Measurements from ENCODE around the gene DKK3. TPM values are rescaled to one million over a fixed set of nuclear protein-coding genes. Genes with fewer than 3 reads are reported as not detected.

Gene DKK3
- total RNA-seq, 1 donor from 2014 or later: not detected

- H3K36me3 Mint-ChIP-seq (ENCODE audit: low read depth): no peaks in the 10 kb centered on the region
- H3K27ac Mint-ChIP-seq: no peak overlapping the region
- no peaks in the 10 kb centered on the region for H3K9me3 Mint-ChIP-seq
- H3K4me3 Mint-ChIP-seq: no peak overlapping the region
- intact Hi-C loops (cut with micrococcal nuclease): no loop called here
- peaks cover 16% of the 10 kb centered on the region for H3K4me1 Mint-ChIP-seq (ENCODE audit: low read depth)
- H3K27me3 Mint-ChIP-seq (ENCODE audit: insufficient read depth): peaks cover 25% of the 10 kb centered on the region
- no peak for DNase-seq (ENCODE audit: low spot score)
These were observed 15.9 kb downstream of the DKK3 start for GRCh38 chr11:11992257-11993212.

GRCh38 chr11:11989774-11990744, 18.4 kb downstream of the DKK3 start:
- no peak overlapping the region for H3K4me3 Mint-ChIP-seq
- H3K9me3 Mint-ChIP-seq: no peaks in the 10 kb centered on the region
- intact Hi-C loops (cut with micrococcal nuclease): no loop called here
- no peaks in the 10 kb centered on the region for H3K36me3 Mint-ChIP-seq (ENCODE audit: low read depth)
- peaks cover 21% of the 10 kb centered on the region for H3K27me3 Mint-ChIP-seq (ENCODE audit: insufficient read depth)
- peaks cover 10% of the 10 kb centered on the region for H3K4me1 Mint-ChIP-seq (ENCODE audit: low read depth)
- H3K27ac Mint-ChIP-seq: no peak overlapping the region
- no peak for DNase-seq (ENCODE audit: low spot score)

GRCh38 chr11:11988681-11989261, 19.7 kb downstream of the DKK3 start:
- intact Hi-C loops (cut with micrococcal nuclease): no loop called here
- Mint-ChIP-seq H3K27me3 (ENCODE audit: insufficient read depth) (peaks cover 14% of the 10 kb centered on the region), H3K4me3 (no peak overlapping the region), H3K36me3 (ENCODE audit: low read depth) (no peaks in the 10 kb centered on the region), H3K9me3 (no peaks in the 10 kb centered on the region), H3K4me1 (ENCODE audit: low read depth) (peaks cover 10% of the 10 kb centered on the region), H3K27ac (no peak overlapping the region)
- DNase-seq (ENCODE audit: low spot score): no peak

GRCh38 chr11:11988099-11988651, 20.3 kb downstream of the DKK3 start:
- intact Hi-C loops (cut with micrococcal nuclease): no loop called here
- peaks cover 10% of the 10 kb centered on the region for H3K4me1 Mint-ChIP-seq (ENCODE audit: low read depth)
- no peaks in the 10 kb centered on the region for H3K9me3 Mint-ChIP-seq
- H3K36me3 Mint-ChIP-seq (ENCODE audit: low read depth): no peaks in the 10 kb centered on the region
- H3K4me3 Mint-ChIP-seq: no peak overlapping the region
- H3K27me3 Mint-ChIP-seq (ENCODE audit: insufficient read depth): peaks cover 14% of the 10 kb centered on the region
- DNase-seq (ENCODE audit: low spot score): no peak
- H3K27ac Mint-ChIP-seq: no peak overlapping the region

- Mint-ChIP-seq H3K36me3 (ENCODE audit: low read depth) (no peaks in the 10 kb centered on the region), H3K27me3 (ENCODE audit: insufficient read depth) (peaks cover 14% of the 10 kb centered on the region), H3K9me3 (no peaks in the 10 kb centered on the region), H3K4me1 (ENCODE audit: low read depth) (peaks cover 10% of the 10 kb centered on the region), H3K4me3 (no peak overlapping the region), H3K27ac (no peak overlapping the region)
- intact Hi-C loops (cut with micrococcal nuclease): no loop called here
- DNase-seq (ENCODE audit: low spot score): no peak
These were observed 20.9 kb downstream of the DKK3 start for GRCh38 chr11:11987503-11988022.

- H3K27ac Mint-ChIP-seq: no peak overlapping the region
- intact Hi-C loops (cut with micrococcal nuclease): no loop called here
- no peak overlapping the region for H3K4me3 Mint-ChIP-seq
- DNase-seq (ENCODE audit: low spot score): no peak
- no peaks in the 10 kb centered on the region for H3K36me3 Mint-ChIP-seq (ENCODE audit: low read depth)
- peaks cover 8% of the 10 kb centered on the region for H3K27me3 Mint-ChIP-seq (ENCODE audit: insufficient read depth)
- peaks cover 10% of the 10 kb centered on the region for H3K4me1 Mint-ChIP-seq (ENCODE audit: low read depth)
- no peaks in the 10 kb centered on the region for H3K9me3 Mint-ChIP-seq
These were observed 22.2 kb downstream of the DKK3 start for GRCh38 chr11:11985954-11986949.

GRCh38 chr11:11985016-11985715, 23.3 kb downstream of the DKK3 start:
- Mint-ChIP-seq H3K9me3 (no peaks in the 10 kb centered on the region), H3K27me3 (ENCODE audit: insufficient read depth) (peaks cover 2% of the 10 kb centered on the region), H3K36me3 (ENCODE audit: low read depth) (no peaks in the 10 kb centered on the region), H3K4me3 (no peak overlapping the region), H3K4me1 (ENCODE audit: low read depth) (peaks cover 10% of the 10 kb centered on the region), H3K27ac (no peak overlapping the region)
- intact Hi-C loops (cut with micrococcal nuclease): no loop called here
- no peak for DNase-seq (ENCODE audit: low spot score)

GRCh38 chr11:11984563-11984962, 23.9 kb downstream of the DKK3 start:
- Mint-ChIP-seq H3K9me3 (no peaks in the 10 kb centered on the region), H3K4me1 (ENCODE audit: low read depth) (peaks cover 10% of the 10 kb centered on the region), H3K27ac (no peak overlapping the region), H3K27me3 (ENCODE audit: insufficient read depth) (peaks cover 2% of the 10 kb centered on the region), H3K36me3 (ENCODE audit: low read depth) (no peaks in the 10 kb centered on the region), H3K4me3 (no peak overlapping the region)
- intact Hi-C loops (cut with micrococcal nuclease): no loop called here
- no peak for DNase-seq (ENCODE audit: low spot score)

GRCh38 chr11:11983427-11983826, 25.0 kb downstream of the DKK3 start:
- Mint-ChIP-seq H3K4me1 (ENCODE audit: low read depth) (peaks cover 10% of the 10 kb centered on the region), H3K36me3 (ENCODE audit: low read depth) (no peaks in the 10 kb centered on the region), H3K9me3 (no peaks in the 10 kb centered on the region), H3K27ac (no peak overlapping the region), H3K4me3 (no peak overlapping the region), H3K27me3 (ENCODE audit: insufficient read depth) (peaks cover 2% of the 10 kb centered on the region)
- intact Hi-C loops (cut with micrococcal nuclease): no loop called here
- no peak for DNase-seq (ENCODE audit: low spot score)

- Mint-ChIP-seq H3K4me1 (ENCODE audit: low read depth) (peaks cover 6% of the 10 kb centered on the region), H3K36me3 (ENCODE audit: low read depth) (no peaks in the 10 kb centered on the region), H3K4me3 (no peak overlapping the region), H3K9me3 (no peaks in the 10 kb centered on the region), H3K27me3 (ENCODE audit: insufficient read depth) (peaks cover 2% of the 10 kb centered on the region), H3K27ac (no peak overlapping the region)
- DNase-seq (ENCODE audit: low spot score): no peak
- intact Hi-C loops (cut with micrococcal nuclease): no loop called here
These were observed 25.5 kb downstream of the DKK3 start for GRCh38 chr11:11982975-11983374.

GRCh38 chr11:11982461-11982860, 26.0 kb downstream of the DKK3 start:
- no peak overlapping the region for H3K27ac Mint-ChIP-seq
- intact Hi-C loops (cut with micrococcal nuclease): no loop called here
- no peaks in the 10 kb centered on the region for H3K36me3 Mint-ChIP-seq (ENCODE audit: low read depth)
- H3K9me3 Mint-ChIP-seq: no peaks in the 10 kb centered on the region
- H3K4me3 Mint-ChIP-seq: no peak overlapping the region
- DNase-seq (ENCODE audit: low spot score): no peak
- peaks cover under 1% of the 10 kb centered on the region for H3K4me1 Mint-ChIP-seq (ENCODE audit: low read depth)
- H3K27me3 Mint-ChIP-seq (ENCODE audit: insufficient read depth): peaks cover under 1% of the 10 kb centered on the region

All from activated T-helper 1 cell treated with anti-CD3 and anti-CD28 coated beads, Interleukin-12 subunit alpha, Interleukin-12 subunit beta, Interleukin-2, Interleukin-4 antibody, amounts not matched to agents 30 ng/mL and 10 ng/mL and 1 ng/mL, durations not matched to agents 14 hours and 24 hours and 36 hours (primary cell).